ENCODE measurements around the gene ADCY3.

Gene ADCY3

GRCh38 chr2:24771764-24772586 lies 148.1 kb downstream of the ADCY3 start:
- no peak for TF ChIP-seq CTCF (conservative IDR thresholded peaks at IDR 0.05; ENCODE audit: low read length)
- DNase-seq (ENCODE audit: low read depth) = no peak

GRCh38 chr2:24771061-24771460 lies 149.0 kb downstream of the ADCY3 start:
- no peak overlapping the region for H3K4me3 ChIP-seq (ENCODE audit: low read length)
- TF ChIP-seq CTCF (conservative IDR thresholded peaks at IDR 0.05; ENCODE audit: low read length) = no peak
- DNase-seq (ENCODE audit: low read depth) = no peak

More at GRCh38 chr2:24771764-24772586, 148.1 kb downstream of the ADCY3 start:
- H3K4me3 ChIP-seq (ENCODE audit: low read length) = no peak overlapping the region
